Keratinocyte (primary cell): ENCODE measurements around the gene MINDY4.

Experiments used
- EZH2 ChIP-seq: IDR thresholded peaks from one replicate; pipeline ENCODE4 v1.6.1; 2012; ENCODE audit warnings: inconsistent platforms, mild to moderate bottlenecking, low read length, moderate library complexity
- TF ChIP-seq, protein P1 (sequence below), 3 experiments: IDR thresholded peaks in 1 of 3; conservative IDR thresholded peaks in 1 of 3; optimal IDR thresholded peaks in 1 of 3; 2 replicates in 2 of 3; 3 replicates in 1 of 3; pipeline versions ENCODE3 to v1.5.1; 2011; ENCODE audit warnings: low read length in 3 of 3, mild to moderate bottlenecking in 3 of 3, moderate library complexity in 2 of 3, control low read depth in 1 of 3, inconsistent platforms in 1 of 3; ENCODE audit not compliant: insufficient read depth in 2 of 3; ENCODE audit errors: extremely low read depth in 1 of 3

DNA sequence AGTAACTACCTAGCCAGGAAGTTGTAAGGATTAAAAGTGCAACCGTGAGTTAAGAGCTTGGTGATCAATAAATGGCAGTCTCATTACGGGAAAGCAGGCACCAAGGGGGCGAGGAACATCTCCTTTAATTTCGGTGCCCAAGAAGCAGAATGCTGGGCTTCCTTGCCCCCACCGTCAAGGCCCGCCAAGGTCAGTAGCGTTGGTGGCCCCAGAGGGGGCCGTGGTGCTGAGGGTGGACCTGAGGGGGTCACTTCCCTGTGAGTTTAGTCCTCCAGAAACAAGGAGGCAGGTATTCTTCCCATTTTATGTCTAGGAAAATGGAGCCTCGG is 408 bp upstream of the MINDY4 start:
- TF ChIP-seq, protein P1, sequence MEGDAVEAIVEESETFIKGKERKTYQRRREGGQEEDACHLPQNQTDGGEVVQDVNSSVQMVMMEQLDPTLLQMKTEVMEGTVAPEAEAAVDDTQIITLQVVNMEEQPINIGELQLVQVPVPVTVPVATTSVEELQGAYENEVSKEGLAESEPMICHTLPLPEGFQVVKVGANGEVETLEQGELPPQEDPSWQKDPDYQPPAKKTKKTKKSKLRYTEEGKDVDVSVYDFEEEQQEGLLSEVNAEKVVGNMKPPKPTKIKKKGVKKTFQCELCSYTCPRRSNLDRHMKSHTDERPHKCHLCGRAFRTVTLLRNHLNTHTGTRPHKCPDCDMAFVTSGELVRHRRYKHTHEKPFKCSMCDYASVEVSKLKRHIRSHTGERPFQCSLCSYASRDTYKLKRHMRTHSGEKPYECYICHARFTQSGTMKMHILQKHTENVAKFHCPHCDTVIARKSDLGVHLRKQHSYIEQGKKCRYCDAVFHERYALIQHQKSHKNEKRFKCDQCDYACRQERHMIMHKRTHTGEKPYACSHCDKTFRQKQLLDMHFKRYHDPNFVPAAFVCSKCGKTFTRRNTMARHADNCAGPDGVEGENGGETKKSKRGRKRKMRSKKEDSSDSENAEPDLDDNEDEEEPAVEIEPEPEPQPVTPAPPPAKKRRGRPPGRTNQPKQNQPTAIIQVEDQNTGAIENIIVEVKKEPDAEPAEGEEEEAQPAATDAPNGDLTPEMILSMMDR (optimal IDR thresholded peaks at IDR 0.05 in 1 of 3, IDR thresholded peaks at IDR 0.05 in 1 of 3, conservative IDR thresholded peaks at IDR 0.05 in 1 of 3; ENCODE audit: extremely low read depth in 1 of 3, insufficient read depth in 2 of 3, low read length in 3 of 3) = no peak
- TF ChIP-seq EZH2 = no peak
